Upper lobe of left lung (tissue), 4 donors: ENCODE data around the gene SLC45A3.

ENCODE experiments used
- EP300 ChIP-seq, 4 donors: sonication (generic); formaldehyde crosslinking; IDR thresholded peaks; one replicate each; pipeline ENCODE4 v1.5.1; 2017; ENCODE audit warnings: antibody characterized with exemption in 4 of 4, control low read depth in 2 of 4
- POLR2A ChIP-seq, 4 donors: fragments of 450-650 bp; IDR thresholded peaks; one replicate each; pipeline ENCODE4 v1.5.1; 2016 to 2017; ENCODE audit warnings: antibody characterized with exemption in 4 of 4, mild to moderate bottlenecking in 2 of 4
- POLR2AphosphoS5 ChIP-seq, 2 donors: sonication (generic); formaldehyde crosslinking; IDR thresholded peaks; one replicate each; pipeline ENCODE4 v1.5.1; 2017; ENCODE audit warnings: antibody characterized with exemption in 2 of 2
- TF ChIP-seq, protein P1 (sequence below), 6 experiments: fragments of 450-650 bp in 4 of 6; fragments of 200-600 bp in 2 of 6; sonication (generic) in 2 of 6; IDR thresholded peaks; one replicate each; pipeline ENCODE4 v1.5.1; 2016 to 2019; ENCODE audit warnings: antibody characterized with exemption in 6 of 6

DNA sequence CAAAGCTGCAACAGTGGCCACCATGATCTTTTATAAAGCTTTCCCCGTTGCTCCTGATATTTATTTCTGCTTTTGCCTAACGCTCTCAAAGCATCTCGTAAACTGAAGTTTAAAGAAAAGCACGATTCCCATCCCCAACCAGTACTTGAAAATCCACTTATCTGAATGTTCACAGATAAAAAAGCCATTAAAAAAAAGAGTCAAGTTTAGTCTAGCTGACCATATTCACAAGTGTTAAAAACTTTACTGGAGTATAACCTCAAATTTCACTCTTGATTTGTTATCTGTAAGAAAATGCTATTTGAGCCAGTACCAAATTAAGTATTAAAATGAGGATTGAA, 34.6 kb upstream of the SLC45A3 start:
- TF ChIP-seq, protein P1, sequence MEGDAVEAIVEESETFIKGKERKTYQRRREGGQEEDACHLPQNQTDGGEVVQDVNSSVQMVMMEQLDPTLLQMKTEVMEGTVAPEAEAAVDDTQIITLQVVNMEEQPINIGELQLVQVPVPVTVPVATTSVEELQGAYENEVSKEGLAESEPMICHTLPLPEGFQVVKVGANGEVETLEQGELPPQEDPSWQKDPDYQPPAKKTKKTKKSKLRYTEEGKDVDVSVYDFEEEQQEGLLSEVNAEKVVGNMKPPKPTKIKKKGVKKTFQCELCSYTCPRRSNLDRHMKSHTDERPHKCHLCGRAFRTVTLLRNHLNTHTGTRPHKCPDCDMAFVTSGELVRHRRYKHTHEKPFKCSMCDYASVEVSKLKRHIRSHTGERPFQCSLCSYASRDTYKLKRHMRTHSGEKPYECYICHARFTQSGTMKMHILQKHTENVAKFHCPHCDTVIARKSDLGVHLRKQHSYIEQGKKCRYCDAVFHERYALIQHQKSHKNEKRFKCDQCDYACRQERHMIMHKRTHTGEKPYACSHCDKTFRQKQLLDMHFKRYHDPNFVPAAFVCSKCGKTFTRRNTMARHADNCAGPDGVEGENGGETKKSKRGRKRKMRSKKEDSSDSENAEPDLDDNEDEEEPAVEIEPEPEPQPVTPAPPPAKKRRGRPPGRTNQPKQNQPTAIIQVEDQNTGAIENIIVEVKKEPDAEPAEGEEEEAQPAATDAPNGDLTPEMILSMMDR (IDR thresholded peaks at IDR 0.05) = no peak
- TF ChIP-seq POLR2A (IDR thresholded peaks at IDR 0.05) (no peak), EP300 (IDR thresholded peaks at IDR 0.05) (no peak), POLR2AphosphoS5 (IDR thresholded peaks at IDR 0.05) (no peak)
